ENCODE results near the gene SLC29A4.

DNA sequence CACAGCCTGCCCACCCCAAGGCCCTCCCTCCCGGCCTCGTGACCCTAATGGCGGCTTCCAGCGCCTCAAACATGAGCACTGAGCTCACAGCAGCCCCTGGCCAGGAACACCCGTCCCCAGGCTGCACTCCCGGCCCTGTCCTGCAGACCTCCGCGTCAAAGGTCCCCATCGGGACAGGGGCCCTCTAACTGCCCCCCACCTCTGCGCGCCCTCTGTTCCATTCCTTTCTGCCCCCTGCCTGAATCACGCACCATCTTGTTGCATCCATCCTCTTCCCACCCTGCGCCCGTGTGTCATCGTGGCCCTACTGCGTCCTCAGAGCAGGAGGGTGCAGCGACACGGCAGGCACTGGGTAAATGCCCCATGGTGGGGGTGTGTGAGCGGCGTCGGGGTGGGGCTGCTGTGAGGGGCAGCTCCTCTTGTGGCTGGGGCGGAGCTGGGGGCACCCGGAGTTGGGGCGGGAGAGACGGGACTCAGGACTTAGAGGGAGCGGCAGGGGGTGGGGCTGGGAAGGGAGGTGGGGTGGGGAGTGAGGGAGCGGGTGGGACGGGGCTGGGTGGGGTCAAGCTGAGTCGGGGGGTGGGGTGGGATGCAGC is 13.4 kb downstream of the SLC29A4 start:
- TF ChIP-seq, protein P1, sequence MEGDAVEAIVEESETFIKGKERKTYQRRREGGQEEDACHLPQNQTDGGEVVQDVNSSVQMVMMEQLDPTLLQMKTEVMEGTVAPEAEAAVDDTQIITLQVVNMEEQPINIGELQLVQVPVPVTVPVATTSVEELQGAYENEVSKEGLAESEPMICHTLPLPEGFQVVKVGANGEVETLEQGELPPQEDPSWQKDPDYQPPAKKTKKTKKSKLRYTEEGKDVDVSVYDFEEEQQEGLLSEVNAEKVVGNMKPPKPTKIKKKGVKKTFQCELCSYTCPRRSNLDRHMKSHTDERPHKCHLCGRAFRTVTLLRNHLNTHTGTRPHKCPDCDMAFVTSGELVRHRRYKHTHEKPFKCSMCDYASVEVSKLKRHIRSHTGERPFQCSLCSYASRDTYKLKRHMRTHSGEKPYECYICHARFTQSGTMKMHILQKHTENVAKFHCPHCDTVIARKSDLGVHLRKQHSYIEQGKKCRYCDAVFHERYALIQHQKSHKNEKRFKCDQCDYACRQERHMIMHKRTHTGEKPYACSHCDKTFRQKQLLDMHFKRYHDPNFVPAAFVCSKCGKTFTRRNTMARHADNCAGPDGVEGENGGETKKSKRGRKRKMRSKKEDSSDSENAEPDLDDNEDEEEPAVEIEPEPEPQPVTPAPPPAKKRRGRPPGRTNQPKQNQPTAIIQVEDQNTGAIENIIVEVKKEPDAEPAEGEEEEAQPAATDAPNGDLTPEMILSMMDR (conservative IDR thresholded peaks at IDR 0.05; ENCODE audit: low read depth, low read length), result no peak
- TF ChIP-seq EZH2 (IDR thresholded peaks at IDR 0.05; ENCODE audit: low read length, unreplicated experiment) (no peak), EZH2phosphoT487 (IDR thresholded peaks at IDR 0.05; ENCODE audit: borderline replicate concordance, low read length) (no peak)

Measured in PC-3 (cell line).